Type B pancreatic cell (in vitro differentiated cells): ENCODE measurements around the gene BRMS1. TPM values are rescaled to one million over a fixed set of nuclear protein-coding genes. Genes with fewer than 3 reads are reported as not detected.
A peak's percentile ranks its signal among the peaks of the same experiment; 100 is the strongest.

ENCODE experiments used
- DNase-seq: peaks from one replicate; pipeline ENCODE4 v3.0.0; 2021; ENCODE audit warnings: mixed read lengths; ENCODE audit not compliant: unreplicated experiment; ENCODE audit errors: extremely low spot score
- H3K27ac Mint-ChIP-seq: 2 replicates; pipeline ENCODE4 v1.8.0; 2021; ENCODE audit warnings: mild to moderate bottlenecking, mixed read lengths
- H3K27me3 Mint-ChIP-seq: 2 replicates; pipeline ENCODE4 v1.8.0; 2021; ENCODE audit warnings: mixed read lengths
- H3K36me3 Mint-ChIP-seq: 2 replicates; pipeline ENCODE4 v1.8.0; 2021; ENCODE audit warnings: mixed read lengths
- H3K4me1 Mint-ChIP-seq: one replicate; pipeline ENCODE4 v1.8.0; 2021; ENCODE audit warnings: mixed read lengths; ENCODE audit not compliant: unreplicated experiment
- H3K4me3 Mint-ChIP-seq: 2 replicates; pipeline ENCODE4 v1.8.0; 2021; ENCODE audit warnings: mild to moderate bottlenecking, mixed read lengths
- H3K9me3 Mint-ChIP-seq: 2 replicates; pipeline ENCODE4 v1.8.0; 2021; ENCODE audit warnings: mixed read lengths
- total RNA-seq: library from RNA; stranded (reverse); gene quantifications from 2 replicates; pipeline ENCODE4 v1.2.1, GENCODE V29; 2021; ENCODE audit warnings: low replicate concordance
- TF ChIP-seq, protein P1 (sequence below): fragments of 200-600 bp; sonication (generic); conservative IDR thresholded peaks from 2 replicates; pipeline ENCODE4 v1.5.0; 2021; ENCODE audit warnings: antibody characterized with exemption, mild to moderate bottlenecking

The BRMS1 gene
- total RNA-seq, 1 donor from 2014 or later, result 35.1 TPM

GRCh38 chr11:66349084-66349386 is 4.1 kb upstream of the BRMS1 start:
- H3K4me1 Mint-ChIP-seq, result peaks cover 14% of the 10 kb centered on the region
- peaks cover 4% of the 10 kb centered on the region for H3K36me3 Mint-ChIP-seq
- H3K9me3 Mint-ChIP-seq, result no peaks in the 10 kb centered on the region
- H3K4me3 Mint-ChIP-seq, result peak overlapping the region; percentile 96
- TF ChIP-seq, protein P1, sequence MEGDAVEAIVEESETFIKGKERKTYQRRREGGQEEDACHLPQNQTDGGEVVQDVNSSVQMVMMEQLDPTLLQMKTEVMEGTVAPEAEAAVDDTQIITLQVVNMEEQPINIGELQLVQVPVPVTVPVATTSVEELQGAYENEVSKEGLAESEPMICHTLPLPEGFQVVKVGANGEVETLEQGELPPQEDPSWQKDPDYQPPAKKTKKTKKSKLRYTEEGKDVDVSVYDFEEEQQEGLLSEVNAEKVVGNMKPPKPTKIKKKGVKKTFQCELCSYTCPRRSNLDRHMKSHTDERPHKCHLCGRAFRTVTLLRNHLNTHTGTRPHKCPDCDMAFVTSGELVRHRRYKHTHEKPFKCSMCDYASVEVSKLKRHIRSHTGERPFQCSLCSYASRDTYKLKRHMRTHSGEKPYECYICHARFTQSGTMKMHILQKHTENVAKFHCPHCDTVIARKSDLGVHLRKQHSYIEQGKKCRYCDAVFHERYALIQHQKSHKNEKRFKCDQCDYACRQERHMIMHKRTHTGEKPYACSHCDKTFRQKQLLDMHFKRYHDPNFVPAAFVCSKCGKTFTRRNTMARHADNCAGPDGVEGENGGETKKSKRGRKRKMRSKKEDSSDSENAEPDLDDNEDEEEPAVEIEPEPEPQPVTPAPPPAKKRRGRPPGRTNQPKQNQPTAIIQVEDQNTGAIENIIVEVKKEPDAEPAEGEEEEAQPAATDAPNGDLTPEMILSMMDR, result no peak
- peaks cover 5% of the 10 kb centered on the region for H3K27me3 Mint-ChIP-seq
- H3K27ac Mint-ChIP-seq, result peak overlapping the region; percentile 51
- DNase-seq, result no peak

DNA sequence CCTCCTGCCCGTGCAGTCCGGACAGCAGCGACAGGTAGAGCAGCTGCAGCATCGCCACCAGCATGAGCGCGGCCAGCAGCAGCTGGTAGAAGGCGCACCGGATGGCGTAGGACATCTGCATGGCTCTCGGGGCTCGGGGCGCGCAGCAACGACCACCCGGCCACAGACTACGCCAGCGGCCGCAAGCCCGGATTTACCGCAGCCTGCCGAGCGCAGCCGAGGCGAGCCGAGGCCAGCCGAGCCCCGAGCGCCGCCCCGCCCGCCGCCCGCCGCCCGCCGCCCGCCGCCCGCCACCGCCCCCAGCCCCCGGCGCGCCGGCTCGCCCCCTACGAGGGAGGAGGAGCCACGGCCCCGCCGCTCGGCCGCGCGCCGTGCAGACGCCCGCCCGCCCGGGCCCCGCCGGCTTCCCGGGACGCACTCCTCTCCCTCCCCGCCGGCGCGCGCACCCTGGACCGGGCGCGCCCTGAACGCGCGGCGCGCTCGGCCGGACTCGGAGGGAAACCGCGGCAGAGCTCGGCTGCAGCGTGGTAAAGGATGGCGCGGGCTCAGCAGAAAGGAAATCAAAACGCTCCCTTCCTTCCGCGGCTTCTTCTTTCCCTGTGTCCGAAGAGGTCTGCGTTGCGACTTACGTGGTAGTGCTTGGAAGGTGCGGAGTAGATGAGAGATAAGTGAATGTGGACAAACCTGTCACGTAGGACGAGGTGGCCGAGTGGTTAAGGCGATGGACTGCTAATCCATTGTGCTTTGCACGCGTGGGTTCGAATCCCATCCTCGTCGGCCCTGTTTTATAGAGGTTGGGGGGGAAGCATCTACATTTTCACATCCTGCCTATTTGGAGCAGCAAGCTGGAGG is 2.7 kb upstream of the BRMS1 start, which contains the start of gene B4GAT1:
Gene B4GAT1 (minus strand): TSS at position 205 of the 852 bp plus-strand sequence. CDS start 84 bp downstream, at position 121.
- Mint-ChIP-seq H3K27ac (peak within 1 kb of the TSS; percentile 99), H3K27me3 (peaks cover 5% of the 10 kb centered on the region), H3K4me3 (peak within 1 kb of the TSS; percentile 97), H3K9me3 (no peaks in the 10 kb centered on the region), H3K36me3 (peaks cover 4% of the 10 kb centered on the region), H3K4me1 (peaks cover 23% of the 10 kb centered on the region)
- DNase-seq, result peak; percentile 92
- TF ChIP-seq, protein P1, result no peak

- Mint-ChIP-seq H3K27ac (peak overlapping the region; percentile 97), H3K27me3 (peaks cover 5% of the 10 kb centered on the region), H3K9me3 (no peaks in the 10 kb centered on the region), H3K4me1 (peaks cover 23% of the 10 kb centered on the region), H3K36me3 (peaks cover 4% of the 10 kb centered on the region), H3K4me3 (peak overlapping the region; percentile 97)
- TF ChIP-seq, protein P1, result no peak
- DNase-seq, result no peak
Observed at GRCh38 chr11:66346476-66347424, 1.8 kb upstream of the BRMS1 start.

DNA sequence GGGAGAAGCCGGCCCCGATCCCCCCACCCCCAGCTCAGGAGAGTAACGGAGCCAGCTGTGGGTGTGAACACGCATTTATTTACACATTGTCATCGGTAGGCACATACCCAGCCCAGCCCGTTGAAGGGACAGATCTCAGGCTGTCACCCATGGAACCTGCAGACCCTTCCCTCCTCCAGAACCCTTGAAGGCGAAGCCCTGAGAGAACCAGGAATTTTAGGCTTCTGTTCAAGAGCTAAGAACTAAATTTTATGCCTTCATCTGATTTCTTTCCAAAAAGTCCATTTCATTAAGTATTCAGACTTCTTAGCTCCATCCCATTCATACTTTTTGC is 379 bp upstream of the BRMS1 start:
- Mint-ChIP-seq H3K27me3 (peaks cover 5% of the 10 kb centered on the region), H3K36me3 (peaks cover 4% of the 10 kb centered on the region), H3K4me3 (peak overlapping the region; percentile 97), H3K9me3 (no peaks in the 10 kb centered on the region), H3K27ac (peak overlapping the region; percentile 97), H3K4me1 (peaks cover 23% of the 10 kb centered on the region)
- TF ChIP-seq, protein P1, result no peak
- DNase-seq, result no peak

- TF ChIP-seq, protein P1, result no peak
- Mint-ChIP-seq H3K9me3 (no peaks in the 10 kb centered on the region), H3K27ac (no peak overlapping the region), H3K4me1 (peaks cover 26% of the 10 kb centered on the region), H3K4me3 (peak overlapping the region; percentile 97), H3K36me3 (peaks cover 4% of the 10 kb centered on the region), H3K27me3 (peaks cover 5% of the 10 kb centered on the region)
- DNase-seq, result no peak
Observed at GRCh38 chr11:66343176-66343575, 1.7 kb downstream of the BRMS1 start.
